ENCODE results near the gene HSD11B2.

The HSD11B2 gene

GRCh38 chr16:67405336-67405735, 25.6 kb upstream of the HSD11B2 start:
- TF ChIP-seq CTCF (conservative IDR thresholded peaks at IDR 0.05) (no peak), ZFX (IDR thresholded peaks at IDR 0.05) (no peak)
- H3K27ac ChIP-seq, result peak overlapping the region; percentile 94

GRCh38 chr16:67406111-67406971, 24.6 kb upstream of the HSD11B2 start:
- TF ChIP-seq CTCF (conservative IDR thresholded peaks at IDR 0.05) (no peak), ZFX (IDR thresholded peaks at IDR 0.05) (no peak)

GRCh38 chr16:67407176-67407787, 23.6 kb upstream of the HSD11B2 start:
- TF ChIP-seq CTCF (conservative IDR thresholded peaks at IDR 0.05) (no peak), ZFX (IDR thresholded peaks at IDR 0.05) (no peak)
- H3K27ac ChIP-seq, result no peak overlapping the region; the same call in 1 of the 2 replicates

More at GRCh38 chr16:67406111-67406971, 24.6 kb upstream of the HSD11B2 start:
- peak overlapping the region; percentile 94 for H3K27ac ChIP-seq

- TF ChIP-seq CTCF (conservative IDR thresholded peaks at IDR 0.05), result no peak; the same call in 1 of the 2 replicates
- no peak for TF ChIP-seq ZFX (IDR thresholded peaks at IDR 0.05)
- no peak overlapping the region for H3K27ac ChIP-seq
Observed at GRCh38 chr16:67407788-67408452, 23.0 kb upstream of the HSD11B2 start.

GRCh38 chr16:67409631-67410030, 21.3 kb upstream of the HSD11B2 start:
- no peak overlapping the region for H3K27ac ChIP-seq
- TF ChIP-seq ZFX (IDR thresholded peaks at IDR 0.05) (no peak), CTCF (conservative IDR thresholded peaks at IDR 0.05) (no peak)

GRCh38 chr16:67411339-67411738, 19.6 kb upstream of the HSD11B2 start:
- TF ChIP-seq ZFX (IDR thresholded peaks at IDR 0.05) (no peak), CTCF (conservative IDR thresholded peaks at IDR 0.05) (no peak)

GRCh38 chr16:67412294-67412693, 18.6 kb upstream of the HSD11B2 start:
- no peak overlapping the region for H3K27ac ChIP-seq
- no peak for TF ChIP-seq CTCF (conservative IDR thresholded peaks at IDR 0.05)
- TF ChIP-seq ZFX (IDR thresholded peaks at IDR 0.05), result no peak

More at GRCh38 chr16:67411339-67411738, 19.6 kb upstream of the HSD11B2 start:
- no peak overlapping the region for H3K27ac ChIP-seq
